Measurements from ENCODE around the gene TBC1D5. TPM values are rescaled to one million over a fixed set of nuclear protein-coding genes. Genes with fewer than 3 reads are reported as not detected.
"Not testable (repeated sequence)": the region's sequence is repeated elsewhere in the genome, so short reads cannot be mapped to it uniquely, and the experiment has no call there.

TBC1D5 gene
- total and polyA plus RNA-seq, 2 donors (not counting 1 experiment from before 2014, with no cell fraction given), result 22.6 to 111 TPM

DNA sequence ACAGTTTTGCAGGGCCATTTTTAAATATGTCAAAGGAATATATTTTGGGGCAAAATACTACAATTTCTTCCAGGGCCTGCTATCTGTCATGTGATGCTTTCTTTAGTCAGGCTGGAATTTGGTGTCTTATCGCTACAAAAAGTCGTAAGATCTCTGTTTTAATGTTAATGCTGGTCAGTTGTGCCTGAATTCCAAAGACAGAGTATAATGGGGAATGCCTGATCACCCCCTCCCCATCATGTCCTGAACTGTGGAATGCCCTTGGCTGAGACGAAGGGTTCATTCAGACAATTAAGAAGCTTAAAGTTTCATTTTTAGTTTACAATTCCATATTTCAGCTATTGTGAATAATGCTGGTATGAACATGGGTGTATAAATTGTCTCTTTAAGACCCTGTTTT lies 203.0 kb downstream of the TBC1D5 start:
- no peak overlapping the region for H3K27ac ChIP-seq (ENCODE audit: low read length in 2 of 2)
- H3K36me3 ChIP-seq (replicated peaks in 1 of 2; ENCODE audit: control extremely low read depth in 1 of 2, control insufficient read depth in 1 of 2, extremely low read depth in 1 of 2, insufficient read depth in 2 of 2, low read length in 1 of 2), result peaks cover 2 to 4% of the 10 kb centered on the region in 2 experiments
- H2AFZ ChIP-seq (ENCODE audit: insufficient read depth, low read depth, low read length, poor library complexity, severe bottlenecking), result no peak overlapping the region
- Mint-ChIP-seq H3K9me3 (ENCODE audit: insufficient read depth) (peaks cover 2% of the 10 kb centered on the region), H3K27me3 (no peaks in the 10 kb centered on the region), H3K27ac (no peak overlapping the region), H3K4me1 (no peaks in the 10 kb centered on the region), H3K4me3 (no peak overlapping the region)
- H4K20me1 ChIP-seq (ENCODE audit: control insufficient read depth, insufficient read depth, low read length, poor library complexity, severe bottlenecking), result peaks cover 18% of the 10 kb centered on the region
- no peak for ATAC-seq (ENCODE audit: low read depth)
- H3K4me3 ChIP-seq (ENCODE audit: control extremely low read depth in 1 of 5, extremely low read depth in 1 of 5, insufficient read depth in 1 of 5, low read depth in 2 of 5, low read length in 4 of 5), result no peak overlapping the region
- POLR2A ChIA-PET, result no interaction called here
- DNase-seq, result no peak
- H3K27me3 ChIP-seq (replicated peaks in 1 of 4; ENCODE audit: control extremely low read depth in 1 of 4, control insufficient read depth in 3 of 4, insufficient read depth in 4 of 4, low read length in 3 of 4), result no peaks in the 10 kb centered on the region
- no peaks in the 10 kb centered on the region for H3K9me3 ChIP-seq (ENCODE audit: control extremely low read depth in 1 of 3, control insufficient read depth in 2 of 3, insufficient read depth in 1 of 3, low read length in 2 of 3)
- H3K79me2 ChIP-seq (ENCODE audit: control insufficient read depth, insufficient read depth, low read length), result peaks cover 17% of the 10 kb centered on the region
- H3K9ac ChIP-seq (ENCODE audit: low read length), result no peak overlapping the region
- TF ChIP-seq, protein P1, sequence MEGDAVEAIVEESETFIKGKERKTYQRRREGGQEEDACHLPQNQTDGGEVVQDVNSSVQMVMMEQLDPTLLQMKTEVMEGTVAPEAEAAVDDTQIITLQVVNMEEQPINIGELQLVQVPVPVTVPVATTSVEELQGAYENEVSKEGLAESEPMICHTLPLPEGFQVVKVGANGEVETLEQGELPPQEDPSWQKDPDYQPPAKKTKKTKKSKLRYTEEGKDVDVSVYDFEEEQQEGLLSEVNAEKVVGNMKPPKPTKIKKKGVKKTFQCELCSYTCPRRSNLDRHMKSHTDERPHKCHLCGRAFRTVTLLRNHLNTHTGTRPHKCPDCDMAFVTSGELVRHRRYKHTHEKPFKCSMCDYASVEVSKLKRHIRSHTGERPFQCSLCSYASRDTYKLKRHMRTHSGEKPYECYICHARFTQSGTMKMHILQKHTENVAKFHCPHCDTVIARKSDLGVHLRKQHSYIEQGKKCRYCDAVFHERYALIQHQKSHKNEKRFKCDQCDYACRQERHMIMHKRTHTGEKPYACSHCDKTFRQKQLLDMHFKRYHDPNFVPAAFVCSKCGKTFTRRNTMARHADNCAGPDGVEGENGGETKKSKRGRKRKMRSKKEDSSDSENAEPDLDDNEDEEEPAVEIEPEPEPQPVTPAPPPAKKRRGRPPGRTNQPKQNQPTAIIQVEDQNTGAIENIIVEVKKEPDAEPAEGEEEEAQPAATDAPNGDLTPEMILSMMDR (IDR thresholded peaks at IDR 0.05), result no peak
- no peak for TF ChIP-seq EZH2 (IDR thresholded peaks at IDR 0.05; ENCODE audit: borderline replicate concordance, insufficient read depth, low read depth, low read length, poor library complexity, severe bottlenecking)
- no peaks in the 10 kb centered on the region for H3K4me1 ChIP-seq (ENCODE audit: control insufficient read depth in 2 of 2, insufficient read depth in 2 of 2, low read length in 2 of 2)
- H3K4me2 ChIP-seq (replicated peaks; ENCODE audit: low read depth, low read length, poor library complexity, severe bottlenecking), result no peak overlapping the region
- CTCF ChIA-PET, result no interaction called here
- intact Hi-C loops (cut with micrococcal nuclease), result no loop called here
- 80% methylated on average over 1 of the region's 3 CpGs for WGBS (ENCODE audit: insufficient coverage)

DNA sequence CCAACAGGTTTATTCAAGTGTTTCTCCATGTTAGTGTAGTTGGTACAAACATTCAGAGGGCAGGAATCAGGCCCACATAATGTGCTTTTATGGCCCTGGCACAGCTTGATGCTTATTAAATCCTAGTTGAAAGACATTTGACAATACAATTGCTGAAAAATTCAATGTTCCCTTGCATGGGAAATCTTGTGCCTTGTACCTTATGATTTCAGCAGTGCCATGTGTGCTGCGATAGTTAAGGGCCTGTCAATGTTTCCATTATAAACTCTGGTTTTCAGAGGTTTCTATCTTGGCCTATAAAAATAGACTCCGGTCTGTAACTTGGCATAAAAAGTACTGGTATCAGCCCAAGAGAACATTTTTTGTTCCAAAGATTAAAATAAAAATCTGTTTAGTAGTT lies 207.2 kb downstream of the TBC1D5 start:
- H3K36me3 ChIP-seq (replicated peaks in 1 of 2; ENCODE audit: control extremely low read depth in 1 of 2, control insufficient read depth in 1 of 2, extremely low read depth in 1 of 2, insufficient read depth in 2 of 2, low read length in 1 of 2), result no peaks in the 10 kb centered on the region
- peaks cover 18% of the 10 kb centered on the region for H3K79me2 ChIP-seq (ENCODE audit: control insufficient read depth, insufficient read depth, low read length)
- Mint-ChIP-seq H3K27me3 (no peaks in the 10 kb centered on the region), H3K4me1 (no peaks in the 10 kb centered on the region), H3K4me3 (no peak overlapping the region), H3K27ac (no peak overlapping the region), H3K9me3 (ENCODE audit: insufficient read depth) (no peaks in the 10 kb centered on the region)
- H3K27me3 ChIP-seq (replicated peaks in 1 of 4; ENCODE audit: control extremely low read depth in 1 of 4, control insufficient read depth in 3 of 4, insufficient read depth in 4 of 4, low read length in 3 of 4), result no peaks in the 10 kb centered on the region
- WGBS (ENCODE audit: insufficient coverage), result no CpG with 5 or more reads among the region's 2 CpGs
- H3K9ac ChIP-seq (ENCODE audit: low read length), result no peak overlapping the region
- no peaks in the 10 kb centered on the region for H3K4me1 ChIP-seq (ENCODE audit: control insufficient read depth in 2 of 2, insufficient read depth in 2 of 2, low read length in 2 of 2)
- DNase-seq (no peak), ATAC-seq (ENCODE audit: low read depth) (no peak)
- CTCF ChIA-PET, result no interaction called here
- peaks cover 18% of the 10 kb centered on the region for H4K20me1 ChIP-seq (ENCODE audit: control insufficient read depth, insufficient read depth, low read length, poor library complexity, severe bottlenecking)
- POLR2A ChIA-PET, result no interaction called here
- H3K27ac ChIP-seq (ENCODE audit: low read length in 2 of 2), result no peak overlapping the region
- no peaks in the 10 kb centered on the region for H3K9me3 ChIP-seq (ENCODE audit: control extremely low read depth in 1 of 3, control insufficient read depth in 2 of 3, insufficient read depth in 1 of 3, low read length in 2 of 3)
- no peak for TF ChIP-seq EZH2 (IDR thresholded peaks at IDR 0.05; ENCODE audit: borderline replicate concordance, insufficient read depth, low read depth, low read length, poor library complexity, severe bottlenecking)
- H3K4me3 ChIP-seq (ENCODE audit: control extremely low read depth in 1 of 5, extremely low read depth in 1 of 5, insufficient read depth in 1 of 5, low read depth in 2 of 5, low read length in 4 of 5), result no peak overlapping the region
- H3K4me2 ChIP-seq (replicated peaks; ENCODE audit: low read depth, low read length, poor library complexity, severe bottlenecking), result no peak overlapping the region
- intact Hi-C loops (cut with micrococcal nuclease), result no loop called here
- no peak overlapping the region for H2AFZ ChIP-seq (ENCODE audit: insufficient read depth, low read depth, low read length, poor library complexity, severe bottlenecking)

DNA sequence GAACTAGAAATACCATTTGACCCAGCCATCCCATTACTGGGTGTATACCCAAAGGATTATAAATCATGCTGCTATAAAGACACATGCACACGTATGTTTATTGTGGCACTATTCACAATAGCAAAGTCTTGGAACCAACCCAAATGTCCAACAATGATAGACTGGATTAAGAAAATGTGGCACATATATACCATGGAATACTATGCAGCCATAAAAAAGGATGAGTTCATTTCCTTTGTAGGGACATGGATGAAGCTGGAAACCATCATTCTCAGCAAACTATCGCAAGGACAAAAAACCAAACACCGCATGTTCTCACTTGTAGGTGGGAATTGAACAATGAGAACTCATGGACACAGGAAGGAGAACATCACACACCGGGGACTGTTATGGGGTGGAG lies 210.0 kb downstream of the TBC1D5 start:
- intact Hi-C loops (cut with micrococcal nuclease); POLR2A ChIA-PET; H3K27ac Mint-ChIP-seq: not testable (repeated sequence)

More for the DNA sequence above, 210.0 kb downstream of the TBC1D5 start:
- H3K4me3 Mint-ChIP-seq; H3K9me3 ChIP-seq (ENCODE audit: control extremely low read depth in 1 of 3, control insufficient read depth in 2 of 3, insufficient read depth in 1 of 3, low read length in 2 of 3); H3K27me3 Mint-ChIP-seq; H3K4me1 ChIP-seq (ENCODE audit: control insufficient read depth in 2 of 2, insufficient read depth in 2 of 2, low read length in 2 of 2); DNase-seq; H3K4me3 ChIP-seq (ENCODE audit: control extremely low read depth in 1 of 5, extremely low read depth in 1 of 5, insufficient read depth in 1 of 5, low read depth in 2 of 5, low read length in 4 of 5); H3K36me3 ChIP-seq (replicated peaks in 1 of 2; ENCODE audit: control extremely low read depth in 1 of 2, control insufficient read depth in 1 of 2, extremely low read depth in 1 of 2, insufficient read depth in 2 of 2, low read length in 1 of 2); CTCF ChIA-PET; H3K9ac ChIP-seq (ENCODE audit: low read length); H3K4me2 ChIP-seq (replicated peaks; ENCODE audit: low read depth, low read length, poor library complexity, severe bottlenecking); H3K27ac ChIP-seq (ENCODE audit: low read length in 2 of 2); H3K9me3 Mint-ChIP-seq (ENCODE audit: insufficient read depth); ATAC-seq (ENCODE audit: low read depth); H3K27me3 ChIP-seq (replicated peaks in 1 of 4; ENCODE audit: control extremely low read depth in 1 of 4, control insufficient read depth in 3 of 4, insufficient read depth in 4 of 4, low read length in 3 of 4); H2AFZ ChIP-seq (ENCODE audit: insufficient read depth, low read depth, low read length, poor library complexity, severe bottlenecking): not testable (repeated sequence)
- H3K79me2 ChIP-seq (ENCODE audit: control insufficient read depth, insufficient read depth, low read length), result peaks cover 17% of the 10 kb centered on the region
- H4K20me1 ChIP-seq (ENCODE audit: control insufficient read depth, insufficient read depth, low read length, poor library complexity, severe bottlenecking), result peaks cover 13% of the 10 kb centered on the region
- WGBS (ENCODE audit: insufficient coverage), result no CpG with 5 or more reads among the region's 4 CpGs
- H3K4me1 Mint-ChIP-seq, result peaks cover 10% of the 10 kb centered on the region

Data from B cell (primary cell).